ENCODE data around the gene GAST.

DNA sequence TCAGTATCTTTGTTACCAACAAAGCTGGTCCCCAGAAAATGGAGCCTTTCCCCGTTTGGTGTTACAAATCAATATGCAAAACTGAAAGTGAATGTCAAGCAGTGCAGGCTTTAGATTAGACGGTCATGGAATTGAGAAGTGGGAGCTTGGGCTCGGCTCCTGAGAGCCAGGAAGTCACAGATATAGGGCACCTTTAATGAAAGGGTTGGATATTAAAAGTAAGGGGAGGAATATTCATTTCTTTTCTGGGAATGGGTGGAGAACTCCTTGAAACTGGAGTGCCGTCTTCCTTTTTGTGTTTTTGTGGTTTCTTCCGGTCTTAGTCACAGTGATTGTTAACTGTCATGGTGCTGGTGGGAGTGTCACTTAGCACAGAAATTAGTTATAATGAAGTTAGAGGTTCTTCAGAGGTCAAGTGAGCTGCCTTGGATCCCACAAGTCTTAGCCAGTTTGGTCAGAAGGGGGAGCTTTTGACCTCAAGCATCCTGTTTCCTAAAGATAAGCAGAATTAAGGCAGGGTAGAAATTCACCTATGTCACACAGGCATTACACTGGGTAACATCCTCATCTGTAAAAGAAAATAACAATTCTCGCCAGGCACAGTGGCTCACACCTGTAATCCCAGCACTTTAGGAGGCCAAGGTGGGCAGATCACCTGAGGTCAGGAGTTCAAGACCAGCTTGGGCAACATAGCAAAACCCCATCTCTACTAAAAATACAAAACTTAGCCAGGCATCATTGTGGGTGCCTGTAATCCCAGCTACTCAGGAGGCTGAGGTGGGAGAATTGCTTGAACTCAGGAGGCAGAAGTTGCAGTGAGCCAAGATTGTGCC is 33.0 kb upstream of the GAST start:
- TF ChIP-seq TARDBP (IDR thresholded peaks at IDR 0.05; ENCODE audit: borderline replicate concordance) (no peak), POLR2A (IDR thresholded peaks at IDR 0.05; ENCODE audit: low read depth, low read length) (no peak), USF1 (IDR thresholded peaks at IDR 0.05; ENCODE audit: borderline replicate concordance, extremely low read length, insufficient read depth, low read depth, low read length) (no peak), BCL11A (IDR thresholded peaks at IDR 0.05; ENCODE audit: low read depth, low read length) (peak; percentile 52; the same call in 1 of the 2 replicates), EP300 (IDR thresholded peaks at IDR 0.05; ENCODE audit: borderline replicate concordance in 1 of 2, control insufficient read depth in 1 of 2, low read depth in 2 of 2, low read length in 2 of 2) (no peak), RFX5 (IDR thresholded peaks at IDR 0.05; ENCODE audit: low read depth, low read length) (0 out of 2 replicates have a peak, but pooled peaks have one; percentile 6), MYC (IDR thresholded peaks at IDR 0.05; ENCODE audit: insufficient read depth, insufficient read length, insufficient replicate concordance, low read length, severe bottlenecking) (no peak), SUZ12 (IDR thresholded peaks at IDR 0.05; ENCODE audit: unreplicated experiment) (no peak), BCLAF1 (IDR thresholded peaks at IDR 0.05) (no peak), GABPA (IDR thresholded peaks at IDR 0.05; ENCODE audit: low read depth) (no peak), CTCF (IDR thresholded peaks at IDR 0.05 in 2 of 3, conservative IDR thresholded peaks at IDR 0.05 in 1 of 3; ENCODE audit: control insufficient read depth in 2 of 3, extremely low read depth in 1 of 3, insufficient read depth in 1 of 3, low read depth in 3 of 3, low read length in 3 of 3) (peak; percentile 29 to 63 (median 33); a peak in 4 of 6 replicates), SREBF2 (IDR thresholded peaks at IDR 0.05; ENCODE audit: low read length) (no peak), POLR2AphosphoS5 (IDR thresholded peaks at IDR 0.05; ENCODE audit: low read length) (no peak)
- TF ChIP-seq, protein P1, sequence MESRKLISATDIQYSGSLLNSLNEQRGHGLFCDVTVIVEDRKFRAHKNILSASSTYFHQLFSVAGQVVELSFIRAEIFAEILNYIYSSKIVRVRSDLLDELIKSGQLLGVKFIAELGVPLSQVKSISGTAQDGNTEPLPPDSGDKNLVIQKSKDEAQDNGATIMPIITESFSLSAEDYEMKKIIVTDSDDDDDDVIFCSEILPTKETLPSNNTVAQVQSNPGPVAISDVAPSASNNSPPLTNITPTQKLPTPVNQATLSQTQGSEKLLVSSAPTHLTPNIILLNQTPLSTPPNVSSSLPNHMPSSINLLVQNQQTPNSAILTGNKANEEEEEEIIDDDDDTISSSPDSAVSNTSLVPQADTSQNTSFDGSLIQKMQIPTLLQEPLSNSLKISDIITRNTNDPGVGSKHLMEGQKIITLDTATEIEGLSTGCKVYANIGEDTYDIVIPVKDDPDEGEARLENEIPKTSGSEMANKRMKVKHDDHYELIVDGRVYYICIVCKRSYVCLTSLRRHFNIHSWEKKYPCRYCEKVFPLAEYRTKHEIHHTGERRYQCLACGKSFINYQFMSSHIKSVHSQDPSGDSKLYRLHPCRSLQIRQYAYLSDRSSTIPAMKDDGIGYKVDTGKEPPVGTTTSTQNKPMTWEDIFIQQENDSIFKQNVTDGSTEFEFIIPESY (IDR thresholded peaks at IDR 0.05) = no peak

Measured in GM12878 (cell line).